ENCODE results near the gene LIME1. TPM values are rescaled to one million over a fixed set of nuclear protein-coding genes. Genes with fewer than 3 reads are reported as not detected.

Gene LIME1
- total RNA-seq, 1 donor from 2014 or later, result 16.6 TPM

DNA sequence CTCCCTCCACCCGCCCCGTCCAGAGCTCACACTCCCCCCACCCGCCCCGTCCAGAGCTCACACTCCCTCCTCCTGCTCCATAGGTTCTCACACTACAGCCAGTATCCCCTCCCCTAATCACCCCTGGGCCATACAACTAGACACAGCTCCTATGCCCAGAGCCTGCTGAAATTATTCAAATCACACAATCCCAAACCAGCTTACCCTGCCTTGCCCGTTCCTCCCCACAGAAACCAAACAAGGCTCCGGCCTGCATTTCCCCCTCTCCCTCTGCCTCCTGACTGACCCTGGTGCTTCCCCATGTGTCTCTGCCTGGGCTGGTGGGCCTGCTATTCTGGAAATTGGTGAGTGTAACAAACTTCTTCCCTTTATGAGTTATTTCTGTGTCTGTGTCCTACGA lies 21.7 kb downstream of the LIME1 start:
- Mint-ChIP-seq H3K27me3 (ENCODE audit: unreplicated experiment) (peaks cover 9% of the 10 kb centered on the region), H3K4me1 (ENCODE audit: low read depth, unreplicated experiment) (peaks cover 23% of the 10 kb centered on the region), H3K4me3 (ENCODE audit: unreplicated experiment) (peak overlapping the region; percentile 16), H3K9me3 (ENCODE audit: unreplicated experiment) (peaks cover 27% of the 10 kb centered on the region), H3K27ac (ENCODE audit: unreplicated experiment) (peak overlapping the region; percentile 62), H3K36me3 (ENCODE audit: unreplicated experiment) (peaks cover 18% of the 10 kb centered on the region)
- TF ChIP-seq, protein P1, sequence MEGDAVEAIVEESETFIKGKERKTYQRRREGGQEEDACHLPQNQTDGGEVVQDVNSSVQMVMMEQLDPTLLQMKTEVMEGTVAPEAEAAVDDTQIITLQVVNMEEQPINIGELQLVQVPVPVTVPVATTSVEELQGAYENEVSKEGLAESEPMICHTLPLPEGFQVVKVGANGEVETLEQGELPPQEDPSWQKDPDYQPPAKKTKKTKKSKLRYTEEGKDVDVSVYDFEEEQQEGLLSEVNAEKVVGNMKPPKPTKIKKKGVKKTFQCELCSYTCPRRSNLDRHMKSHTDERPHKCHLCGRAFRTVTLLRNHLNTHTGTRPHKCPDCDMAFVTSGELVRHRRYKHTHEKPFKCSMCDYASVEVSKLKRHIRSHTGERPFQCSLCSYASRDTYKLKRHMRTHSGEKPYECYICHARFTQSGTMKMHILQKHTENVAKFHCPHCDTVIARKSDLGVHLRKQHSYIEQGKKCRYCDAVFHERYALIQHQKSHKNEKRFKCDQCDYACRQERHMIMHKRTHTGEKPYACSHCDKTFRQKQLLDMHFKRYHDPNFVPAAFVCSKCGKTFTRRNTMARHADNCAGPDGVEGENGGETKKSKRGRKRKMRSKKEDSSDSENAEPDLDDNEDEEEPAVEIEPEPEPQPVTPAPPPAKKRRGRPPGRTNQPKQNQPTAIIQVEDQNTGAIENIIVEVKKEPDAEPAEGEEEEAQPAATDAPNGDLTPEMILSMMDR (IDR thresholded peaks at IDR 0.05; ENCODE audit: partially characterized antibody, unreplicated experiment), result no peak
- DNase-seq, result no peak

DNA sequence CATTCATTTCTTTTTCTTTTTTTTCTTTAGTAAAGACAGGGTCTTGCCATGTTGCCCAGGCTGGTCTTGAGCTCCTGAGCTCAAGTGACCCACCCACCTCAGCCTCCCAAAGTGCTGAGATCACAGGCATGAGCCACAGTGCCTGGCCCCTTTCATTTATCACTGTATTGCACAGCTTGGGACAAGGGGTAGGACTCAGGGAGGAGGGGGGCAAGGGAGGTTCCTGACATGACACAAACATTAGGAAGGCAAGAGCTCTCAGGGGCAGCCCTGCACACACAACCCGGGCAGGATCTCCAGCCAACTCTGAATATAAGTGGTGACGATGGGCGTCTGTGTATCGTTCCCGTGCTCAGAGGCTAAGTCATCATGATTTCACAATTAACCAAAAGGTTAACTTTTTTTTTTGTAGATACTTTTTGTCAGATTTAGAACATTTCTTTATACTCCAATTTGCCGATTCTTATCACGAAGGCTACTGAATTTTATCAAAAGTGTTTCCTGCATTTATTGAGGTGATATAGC lies 23.0 kb downstream of the LIME1 start:
- TF ChIP-seq, protein P1 (IDR thresholded peaks at IDR 0.05; ENCODE audit: partially characterized antibody, unreplicated experiment), result no peak

DNA sequence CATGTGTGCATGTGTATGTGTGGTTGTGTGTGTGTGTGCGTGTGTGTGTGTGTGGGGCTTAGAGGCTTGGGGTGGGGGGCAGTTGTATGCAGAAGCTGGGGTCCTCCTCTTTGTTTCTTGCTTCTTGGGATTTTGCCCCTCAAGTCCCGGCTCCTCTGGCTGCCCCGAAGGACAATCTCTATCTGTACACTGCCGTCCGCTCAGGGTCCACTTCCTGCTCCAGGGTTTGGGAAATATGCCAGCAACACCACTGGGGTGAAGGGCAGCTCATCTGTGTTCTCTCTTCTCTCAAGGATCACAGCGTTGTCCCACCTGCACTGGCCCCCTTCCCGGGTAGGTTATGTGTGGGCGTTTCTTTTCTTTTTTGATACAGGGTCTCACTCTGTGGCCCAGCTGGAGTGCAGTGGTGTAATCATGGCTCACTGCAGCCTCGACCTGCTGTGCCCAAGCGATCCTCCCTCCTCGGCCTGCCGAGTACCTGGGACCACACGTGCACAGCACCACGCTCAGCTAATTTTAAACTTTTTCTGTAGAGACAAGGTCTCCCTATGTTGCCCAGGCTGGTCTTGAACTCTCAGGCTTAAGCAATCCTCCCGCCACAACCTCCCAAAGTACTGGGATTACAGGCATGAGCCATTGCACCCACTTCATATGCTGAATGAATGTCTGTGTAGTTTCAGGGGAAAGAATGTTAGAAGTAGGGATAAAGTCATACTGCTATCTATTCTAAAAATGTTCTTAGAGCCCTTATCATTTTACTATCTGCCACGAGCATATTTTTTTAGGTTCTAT lies 28.8 kb downstream of the LIME1 start:
- peaks cover 27% of the 10 kb centered on the region for H3K27me3 Mint-ChIP-seq (ENCODE audit: unreplicated experiment)
- peaks cover 29% of the 10 kb centered on the region for H3K4me1 Mint-ChIP-seq (ENCODE audit: low read depth, unreplicated experiment)
- DNase-seq, result no peak
- TF ChIP-seq, protein P1 (IDR thresholded peaks at IDR 0.05; ENCODE audit: partially characterized antibody, unreplicated experiment), result no peak
- H3K36me3 Mint-ChIP-seq (ENCODE audit: unreplicated experiment), result peaks cover 23% of the 10 kb centered on the region
- peaks cover 29% of the 10 kb centered on the region for H3K9me3 Mint-ChIP-seq (ENCODE audit: unreplicated experiment)
- peak overlapping the region; percentile 59 for H3K4me3 Mint-ChIP-seq (ENCODE audit: unreplicated experiment)
- H3K27ac Mint-ChIP-seq (ENCODE audit: unreplicated experiment), result peak overlapping the region; percentile 77

More for the DNA sequence above, 23.0 kb downstream of the LIME1 start:
- Mint-ChIP-seq H3K4me1 (ENCODE audit: low read depth, unreplicated experiment) (peaks cover 14% of the 10 kb centered on the region), H3K9me3 (ENCODE audit: unreplicated experiment) (peaks cover 21% of the 10 kb centered on the region), H3K27me3 (ENCODE audit: unreplicated experiment) (peaks cover 7% of the 10 kb centered on the region), H3K27ac (ENCODE audit: unreplicated experiment) (no peak overlapping the region), H3K4me3 (ENCODE audit: unreplicated experiment) (no peak overlapping the region), H3K36me3 (ENCODE audit: unreplicated experiment) (peaks cover 23% of the 10 kb centered on the region)
- no peak for DNase-seq

DNA sequence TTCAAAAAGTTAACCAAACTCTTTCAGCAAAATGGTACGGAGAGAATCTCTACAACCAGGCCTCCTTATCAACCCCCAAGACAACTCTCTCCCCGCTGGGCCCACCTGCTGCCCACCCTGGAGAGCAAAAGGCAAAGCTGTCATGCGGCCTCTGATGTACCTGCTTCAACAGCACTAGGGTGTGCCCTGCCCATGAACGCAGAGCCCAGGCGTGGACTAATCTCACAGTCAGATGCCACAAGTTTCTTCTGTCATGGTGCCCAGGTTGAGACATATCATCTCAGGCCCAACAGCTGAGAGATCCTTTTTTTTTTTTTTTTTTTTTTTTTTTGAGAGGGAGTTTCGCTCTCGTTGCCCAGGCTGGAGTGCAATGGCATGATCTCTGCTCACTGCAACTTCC lies 29.4 kb downstream of the LIME1 start:
- no peak for DNase-seq
- Mint-ChIP-seq H3K9me3 (ENCODE audit: unreplicated experiment) (peaks cover 29% of the 10 kb centered on the region), H3K27ac (ENCODE audit: unreplicated experiment) (peak overlapping the region; percentile 77), H3K4me1 (ENCODE audit: low read depth, unreplicated experiment) (peaks cover 30% of the 10 kb centered on the region), H3K36me3 (ENCODE audit: unreplicated experiment) (peaks cover 22% of the 10 kb centered on the region), H3K4me3 (ENCODE audit: unreplicated experiment) (peak overlapping the region; percentile 59), H3K27me3 (ENCODE audit: unreplicated experiment) (peaks cover 27% of the 10 kb centered on the region)
- TF ChIP-seq, protein P1 (IDR thresholded peaks at IDR 0.05; ENCODE audit: partially characterized antibody, unreplicated experiment), result no peak
